Aorta (tissue), 5 donors: ENCODE data around the gene ZIM2. TPM values are rescaled to one million over a fixed set of nuclear protein-coding genes. Genes with fewer than 3 reads are reported as not detected.

ENCODE experiments used
- ATAC-seq: fragments of 200-7000 bp; cut with Tn5 transposase; one replicate; pipeline ENCODE4 v1.9.1; 2022; ENCODE audit warnings: moderate library complexity; ENCODE audit not compliant: low FRiP score
- DNase-seq, 2 donors: peaks; one replicate each; pipeline ENCODE4 v3.0.0-alpha.2; 2020
- H3K27ac ChIP-seq, 2 donors: one replicate each; pipeline ENCODE4 v1.5.1; 2013; ENCODE audit warnings: low read length in 2 of 2, mild to moderate bottlenecking in 2 of 2, moderate library complexity in 2 of 2, control low read depth in 1 of 2, inconsistent platforms in 1 of 2, low read depth in 1 of 2
- H3K27me3 ChIP-seq, 2 donors: one replicate each; pipeline ENCODE4 v1.6.1; 2013; ENCODE audit warnings: control low read depth in 1 of 2, low read length in 1 of 2, mild to moderate bottlenecking in 1 of 2, moderate library complexity in 1 of 2; ENCODE audit not compliant: insufficient read depth in 2 of 2, control insufficient read depth in 1 of 2
- H3K36me3 ChIP-seq, 2 donors: one replicate each; pipeline ENCODE4 v1.6.1; 2013; ENCODE audit warnings: control low read depth in 1 of 2, low read length in 1 of 2, mild to moderate bottlenecking in 1 of 2; ENCODE audit not compliant: insufficient read depth in 2 of 2, control insufficient read depth in 1 of 2
- H3K4me1 ChIP-seq, 2 donors: one replicate each; pipeline ENCODE4 v1.6.1; 2013; ENCODE audit warnings: low read length in 2 of 2, control low read depth in 1 of 2, mild to moderate bottlenecking in 1 of 2, moderate library complexity in 1 of 2; ENCODE audit not compliant: insufficient read depth in 2 of 2, control insufficient read depth in 1 of 2
- H3K4me3 ChIP-seq, 2 donors: one replicate each; pipeline ENCODE4 v1.5.1; 2013; ENCODE audit warnings: low read length in 2 of 2, control low read depth in 1 of 2, mild to moderate bottlenecking in 1 of 2
- H3K9me3 ChIP-seq: one replicate; pipeline ENCODE4 v1.6.1; 2013; ENCODE audit warnings: mild to moderate bottlenecking, low read length; ENCODE audit not compliant: control insufficient read depth
- WGBS, 2 donors: extraction: QIAGEN DNeasy Blood & Tissue Kit; methylation state at CpG; one replicate each; pipeline ENCODE4 v1.1.7; 2013; 5-methylcytosine and 5-hydroxymethylcytosine counted together
- intact Hi-C, 2 donors: fragments of 100-400 bp; cut with DNase I; formaldehyde crosslinking; loops; one replicate each; pipeline versions ENCODE4 v1.14.2 to v1.15.0; 2022
- polyA plus RNA-seq, 2 donors: library from polyadenylated mRNA; stranded (reverse); fragments of 200-250 nt; gene quantifications; one replicate each; pipeline ENCODE4 v1.2.3, GENCODE V29; 2013
- total RNA-seq, 2 donors: library from RNA; stranded (reverse); fragmentation: NEBNext Ultra II Directional; extraction: Animal tissue kit (Norgen Biotek cat#: 25700); gene quantifications; one replicate each; pipeline ENCODE4 v1.2.1, GENCODE V29; 2021
- donor health status: healthy with polysubstance abuse.
- donor health status: Bipolar disorder and iron deficiency.
- donor health status: DM: no; HTN: no; CAD: no.
- donor health status: DM: no; HTN: no; CAD: no.
- donor health status: DM: yes; HTN: yes; CAD: no.

The ZIM2 gene
- total and polyA plus RNA-seq, 4 donors: 0.32 to 0.39 TPM; not detected in 2

- DNase-seq (no peak), ATAC-seq (no peak)
- Histone ChIP-seq H3K27me3 (no peaks in the 10 kb centered on the region), H3K9me3 (peaks cover 2% of the 10 kb centered on the region), H3K4me1 (no peaks in the 10 kb centered on the region), H3K4me3 (no peak overlapping the region), H3K27ac (no peak overlapping the region), H3K36me3 (no peaks in the 10 kb centered on the region)
- intact Hi-C loops: no loop called here
Measured at GRCh38 chr19:56806639-56807038, 33.9 kb downstream of the ZIM2 start.

GRCh38 chr19:56778351-56778750 lies 62.2 kb downstream of the ZIM2 start:
- Histone ChIP-seq H3K4me1 (no peaks in the 10 kb centered on the region), H3K36me3 (no peaks in the 10 kb centered on the region), H3K4me3 (no peak overlapping the region), H3K27me3 (no peaks in the 10 kb centered on the region), H3K9me3 (peaks cover 2% of the 10 kb centered on the region), H3K27ac (no peak overlapping the region)
- intact Hi-C loops: no loop called here
- DNase-seq: no peak
- WGBS, 2 donors: 91 to 92% methylated on average over 4 of the region's 4 CpGs
- ATAC-seq: no peak

GRCh38 chr19:56769650-56770049 lies 70.9 kb downstream of the ZIM2 start:
- Histone ChIP-seq H3K36me3 (no peaks in the 10 kb centered on the region), H3K27me3 (no peaks in the 10 kb centered on the region), H3K9me3 (no peaks in the 10 kb centered on the region), H3K4me1 (no peaks in the 10 kb centered on the region), H3K4me3 (no peak overlapping the region), H3K27ac (no peak overlapping the region)
- intact Hi-C loops: no loop called here
- no peak for ATAC-seq
- no peak for DNase-seq
- 93 to 95% methylated on average over 4 of the region's 4 CpGs for WGBS, 2 donors

DNA sequence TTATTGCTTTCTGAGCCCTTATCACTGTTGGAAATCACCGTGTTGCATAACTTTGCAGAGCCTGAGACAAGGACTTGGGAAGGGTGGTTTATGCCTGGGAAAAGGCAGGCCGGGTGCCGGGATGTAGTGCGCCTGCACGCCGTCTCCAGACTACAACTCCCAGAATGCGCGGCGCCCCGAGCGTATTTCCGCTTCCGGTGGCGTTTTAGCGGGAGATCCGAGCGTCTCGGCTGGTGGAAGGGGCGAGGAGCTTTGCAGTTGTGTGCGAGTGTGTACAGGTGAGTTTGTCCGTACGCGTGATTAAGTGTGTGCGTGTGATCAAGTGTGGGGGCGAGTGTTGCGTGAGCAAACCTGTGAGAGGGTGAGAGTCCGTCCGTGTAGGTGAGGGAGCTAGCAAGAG lies 75.4 kb downstream of the ZIM2 start:
- peak; percentile 63 for ATAC-seq
- H3K27ac ChIP-seq: no peak overlapping the region
- intact Hi-C loops: no loop called here
- H3K27me3 ChIP-seq: no peaks in the 10 kb centered on the region
- no peaks in the 10 kb centered on the region for H3K36me3 ChIP-seq
- peak; percentile 69 to 89 for DNase-seq
- peaks cover 2% of the 10 kb centered on the region for H3K9me3 ChIP-seq
- 1 to 2% methylated on average over 28 of the region's 28 CpGs for WGBS, 2 donors
- peak overlapping the region in 1 of 2 donors; percentile 1 for H3K4me3 ChIP-seq
- no peaks in the 10 kb centered on the region for H3K4me1 ChIP-seq

DNA sequence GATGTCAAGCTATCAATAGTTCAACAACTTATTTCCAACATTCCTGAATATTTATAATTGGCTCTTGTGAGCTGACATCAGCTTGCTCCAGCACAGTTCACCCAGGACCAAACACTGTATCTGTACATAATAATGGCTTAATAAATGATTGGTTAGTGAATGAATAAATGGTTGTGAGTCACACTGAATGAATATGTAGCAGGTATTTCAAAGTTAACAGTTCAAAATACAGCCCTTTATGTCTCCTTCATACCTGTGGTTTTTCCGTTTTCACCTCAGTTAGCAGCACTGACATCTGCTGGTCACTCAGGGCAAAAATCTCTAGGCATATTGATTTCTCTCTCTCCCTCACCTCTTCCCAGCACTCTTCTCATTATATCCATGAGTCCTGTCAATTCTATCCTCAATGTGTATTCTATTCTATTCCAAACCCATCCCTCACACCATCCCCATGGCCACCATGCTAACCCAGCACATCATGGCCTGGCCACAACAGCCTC lies 76.3 kb downstream of the ZIM2 start:
- Histone ChIP-seq H3K9me3 (peaks cover 2% of the 10 kb centered on the region), H3K27me3 (no peaks in the 10 kb centered on the region), H3K4me1 (no peaks in the 10 kb centered on the region), H3K36me3 (no peaks in the 10 kb centered on the region), H3K27ac (no peak overlapping the region), H3K4me3 (no peak overlapping the region)
- intact Hi-C loops: no loop called here
- DNase-seq (no peak), ATAC-seq (no peak)
- WGBS, 2 donors: 39 to 53% methylated on average over 1 of the region's 1 CpG

DNA sequence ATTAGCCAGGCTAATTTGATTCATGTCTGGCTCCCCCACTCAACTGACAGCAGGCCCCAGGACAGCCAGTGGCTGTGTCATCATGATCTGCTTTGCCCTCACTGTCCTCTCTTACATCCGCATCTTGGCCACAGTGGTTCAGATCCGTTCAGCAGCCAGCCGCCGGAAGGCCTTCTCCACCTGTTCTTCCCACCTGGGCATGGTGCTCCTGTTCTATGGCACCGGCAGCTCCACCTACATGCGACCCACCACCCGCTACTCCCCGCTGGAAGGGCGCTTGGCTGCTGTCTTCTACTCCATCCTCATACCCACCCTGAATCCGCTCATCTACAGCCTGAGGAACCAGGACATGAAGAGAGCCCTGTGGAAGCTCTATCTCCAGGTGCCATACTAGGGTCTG lies 79.7 kb downstream of the ZIM2 start:
- ATAC-seq (no peak), DNase-seq (no peak)
- 93% methylated on average over 10 of the region's 10 CpGs for WGBS, 2 donors
- Histone ChIP-seq H3K36me3 (no peaks in the 10 kb centered on the region), H3K4me3 (no peak overlapping the region), H3K4me1 (no peaks in the 10 kb centered on the region), H3K9me3 (peaks cover 6% of the 10 kb centered on the region), H3K27me3 (no peaks in the 10 kb centered on the region), H3K27ac (no peak overlapping the region)
- intact Hi-C loops: no loop called here

DNA sequence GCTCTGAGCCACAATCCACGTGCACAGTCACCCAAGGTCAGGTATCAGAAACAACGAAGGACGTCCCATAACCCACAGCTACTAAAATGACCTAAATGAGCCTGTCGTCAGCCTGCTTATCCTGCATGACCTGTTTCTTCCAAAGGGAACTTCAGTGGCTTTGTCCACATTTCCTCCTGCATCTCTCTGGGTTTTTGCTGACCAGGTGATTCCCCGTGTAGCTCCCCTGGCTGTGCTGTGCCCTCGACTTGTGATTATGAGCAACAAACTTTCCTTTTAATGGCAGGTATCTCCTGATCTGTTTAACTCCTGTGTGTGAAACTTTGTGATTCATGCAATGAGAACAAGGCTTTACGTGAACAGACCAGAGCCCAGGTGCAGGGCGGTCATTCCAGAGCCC lies 81.0 kb downstream of the ZIM2 start:
- DNase-seq (no peak), ATAC-seq (no peak)
- 73 to 84% methylated on average over 8 of the region's 8 CpGs for WGBS, 2 donors
- H3K27ac ChIP-seq: no peak overlapping the region
- intact Hi-C loops: no loop called here
- H3K27me3 ChIP-seq: no peaks in the 10 kb centered on the region
- no peaks in the 10 kb centered on the region for H3K36me3 ChIP-seq
- H3K9me3 ChIP-seq: peaks cover 6% of the 10 kb centered on the region
- no peaks in the 10 kb centered on the region for H3K4me1 ChIP-seq
- H3K4me3 ChIP-seq: no peak overlapping the region

DNA sequence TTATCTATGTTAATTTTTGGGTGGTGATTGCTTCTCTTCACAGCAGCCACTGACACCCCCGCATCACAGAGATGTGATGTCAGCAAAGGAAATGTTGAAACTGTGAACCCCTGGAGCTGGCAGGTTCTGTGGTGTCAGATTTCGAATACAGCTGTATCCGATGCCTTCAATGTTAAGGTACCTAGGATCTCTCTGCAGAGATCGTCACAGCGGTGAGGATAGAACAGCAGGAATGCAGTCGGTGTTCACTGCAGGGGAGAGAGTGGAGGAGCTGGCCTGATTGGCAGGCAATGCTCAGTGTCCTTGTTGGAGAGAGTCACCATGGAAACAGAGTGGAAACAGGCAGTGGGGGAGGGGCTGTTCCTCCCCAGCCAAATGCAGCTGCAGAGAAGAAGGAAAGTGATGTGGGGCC lies 89.4 kb downstream of the ZIM2 start:
- no peaks in the 10 kb centered on the region for H3K4me1 ChIP-seq
- H3K36me3 ChIP-seq: no peaks in the 10 kb centered on the region
- no peaks in the 10 kb centered on the region for H3K27me3 ChIP-seq
- no peak overlapping the region for H3K4me3 ChIP-seq
- ATAC-seq (no peak), DNase-seq (no peak)
- intact Hi-C loops: no loop called here
- 5 to 13% methylated on average over 6 of the region's 6 CpGs for WGBS, 2 donors
- H3K27ac ChIP-seq: no peak overlapping the region
- peaks cover 4% of the 10 kb centered on the region for H3K9me3 ChIP-seq

- Histone ChIP-seq H3K4me1 (no peaks in the 10 kb centered on the region), H3K4me3 (no peak overlapping the region), H3K27me3 (no peaks in the 10 kb centered on the region), H3K27ac (no peak overlapping the region), H3K36me3 (no peaks in the 10 kb centered on the region), H3K9me3 (peaks cover 2% of the 10 kb centered on the region)
- 68 to 70% methylated on average over 11 of the region's 11 CpGs for WGBS, 2 donors
- intact Hi-C loops: no loop called here
- DNase-seq (no peak), ATAC-seq (no peak)
Measured at GRCh38 chr19:56750658-56751057, 89.9 kb downstream of the ZIM2 start.
